SK-N-SH treated with all-trans-retinoic acid at 6 μM for 48 hours (cell line): ENCODE measurements around the gene F8.

Experiments used
- ATAC-seq: fragments of 200-7000 bp; cut with Tn5 transposase; 3 replicates; pipeline ENCODE4 v1.9.1; 2020; ENCODE audit warnings: mild to moderate bottlenecking, moderate library complexity
- ARNTL ChIP-seq: fragments of 450-650 bp; formaldehyde crosslinking; IDR thresholded peaks from 2 replicates; pipeline ENCODE4 v1.5.0; 2020; ENCODE audit warnings: low read depth, mild to moderate bottlenecking, moderate library complexity, borderline replicate concordance
- BACH2 ChIP-seq: fragments of 250-450 bp; sonication (Bioruptor Pico); IDR thresholded peaks from 2 replicates; pipeline ENCODE4 v1.9.0; 2021; ENCODE audit warnings: mild to moderate bottlenecking, borderline replicate concordance
- CREB5 ChIP-seq: fragments of 250-450 bp; sonication (Bioruptor Pico); IDR thresholded peaks from 2 replicates; pipeline ENCODE4 v1.5.1; 2020; ENCODE audit warnings: low read depth, mild to moderate bottlenecking, moderate library complexity
- CSDC2 ChIP-seq: fragments of 250-450 bp; sonication (Bioruptor Pico); IDR thresholded peaks from 2 replicates; pipeline ENCODE4 v1.5.0; 2020; ENCODE audit warnings: mild to moderate bottlenecking, moderate library complexity
- CSRNP3 ChIP-seq: fragments of 250-450 bp; sonication (Bioruptor Pico); IDR thresholded peaks from 2 replicates; pipeline ENCODE4 v1.5.1; 2021; ENCODE audit warnings: mild to moderate bottlenecking, moderate library complexity
- ESRRG ChIP-seq: fragments of 250-450 bp; sonication (Bioruptor Pico); IDR thresholded peaks from 2 replicates; pipeline ENCODE4 v1.6.1; 2021; ENCODE audit warnings: mild to moderate bottlenecking
- GLIS3 ChIP-seq: fragments of 250-450 bp; sonication (Bioruptor Pico); IDR thresholded peaks from 2 replicates; pipeline ENCODE4 v1.5.0; 2020; ENCODE audit warnings: mild to moderate bottlenecking, moderate library complexity
- ISL1 ChIP-seq: fragments of 250-450 bp; sonication (Bioruptor Pico); IDR thresholded peaks from 2 replicates; pipeline ENCODE4 v2.1.2; 2022; ENCODE audit warnings: mild to moderate bottlenecking, moderate library complexity
- OSR1 ChIP-seq: fragments of 250-450 bp; sonication (Bioruptor Pico); IDR thresholded peaks from 2 replicates; pipeline ENCODE4 v1.8.0; 2022; ENCODE audit warnings: moderate library complexity, mild to moderate bottlenecking, inconsistent platforms
- PATZ1 ChIP-seq: fragments of 250-450 bp; sonication (Bioruptor Pico); IDR thresholded peaks from 2 replicates; pipeline ENCODE4 v1.8.0; 2020; ENCODE audit warnings: mild to moderate bottlenecking, moderate library complexity, borderline replicate concordance
- POU6F1 ChIP-seq: fragments of 250-450 bp; sonication (Bioruptor Pico); IDR thresholded peaks from 2 replicates; pipeline ENCODE4 v1.8.0; 2021; ENCODE audit warnings: low read depth, mild to moderate bottlenecking, moderate library complexity, borderline replicate concordance
- PPARA ChIP-seq: fragments of 250-450 bp; sonication (Bioruptor Pico); IDR thresholded peaks from 2 replicates; pipeline ENCODE4 v1.5.0; 2020; ENCODE audit warnings: mild to moderate bottlenecking, borderline replicate concordance
- RARB ChIP-seq: fragments of 250-450 bp; sonication (Bioruptor Pico); IDR thresholded peaks from 2 replicates; pipeline ENCODE4 v1.8.0; 2021; ENCODE audit warnings: mild to moderate bottlenecking, moderate library complexity
- TCF4 ChIP-seq: fragments of 250-450 bp; sonication (Bioruptor Pico); IDR thresholded peaks from 2 replicates; pipeline ENCODE4 v1.8.0; 2021; ENCODE audit warnings: mild to moderate bottlenecking, moderate library complexity, borderline replicate concordance
- TOX ChIP-seq: fragments of 250-450 bp; sonication (Bioruptor Pico); IDR thresholded peaks from 2 replicates; pipeline ENCODE4 v1.8.0; 2021; ENCODE audit warnings: mild to moderate bottlenecking, moderate library complexity, borderline replicate concordance
- TSHZ2 ChIP-seq: fragments of 250-450 bp; sonication (Bioruptor Pico); IDR thresholded peaks from 2 replicates; pipeline ENCODE4 v1.5.0; 2020; ENCODE audit warnings: mild to moderate bottlenecking, moderate library complexity
- ZC3H10 ChIP-seq: fragments of 250-450 bp; sonication (Bioruptor Pico); IDR thresholded peaks from 2 replicates; pipeline ENCODE4 v1.5.1; 2021; ENCODE audit warnings: mild to moderate bottlenecking, moderate library complexity
- ZFP3 ChIP-seq: fragments of 250-450 bp; sonication (Bioruptor Pico); IDR thresholded peaks from 2 replicates; pipeline ENCODE4 v1.5.0; 2020; ENCODE audit warnings: mild to moderate bottlenecking, moderate library complexity
- ZFP30 ChIP-seq: fragments of 450-650 bp; formaldehyde crosslinking; IDR thresholded peaks from 2 replicates; pipeline ENCODE4 v1.5.0; 2022; ENCODE audit warnings: mild to moderate bottlenecking, moderate library complexity
- ZNF565 ChIP-seq: fragments of 450-650 bp; formaldehyde crosslinking; conservative IDR thresholded peaks from 2 replicates; pipeline ENCODE4 v1.5.0; 2020; ENCODE audit warnings: low read depth, mild to moderate bottlenecking, moderate library complexity
- ZNF70 ChIP-seq: fragments of 450-650 bp; formaldehyde crosslinking; IDR thresholded peaks from 2 replicates; pipeline ENCODE4 v1.5.0; 2020; ENCODE audit warnings: mild to moderate bottlenecking, moderate library complexity
- ZNF8 ChIP-seq: fragments of 450-650 bp; formaldehyde crosslinking; IDR thresholded peaks from 2 replicates; pipeline ENCODE4 v1.5.0; 2020; ENCODE audit warnings: mild to moderate bottlenecking, moderate library complexity

Gene F8

GRCh38 chrX:154990496-154990895 lies 32.0 kb downstream of the F8 start:
- TF ChIP-seq ZNF70 (CRISPR knock-in tag) = no peak
- TF ChIP-seq RARB (CRISPR knock-in tag) = no peak
- TF ChIP-seq ARNTL (CRISPR knock-in tag) = no peak
- TF ChIP-seq BACH2 = no peak
- TF ChIP-seq ESRRG (CRISPR knock-in tag) = no peak
- no peak for TF ChIP-seq CSRNP3 (CRISPR knock-in tag)
- TF ChIP-seq TOX (CRISPR knock-in tag) = no peak
- TF ChIP-seq ZC3H10 (CRISPR knock-in tag) = no peak
- no peak for TF ChIP-seq TSHZ2 (CRISPR knock-in tag)
- TF ChIP-seq ZNF565 (CRISPR knock-in tag) = no peak
- no peak for TF ChIP-seq CREB5 (CRISPR knock-in tag)
- no peak for TF ChIP-seq POU6F1 (CRISPR knock-in tag)
- no peak for TF ChIP-seq OSR1 (CRISPR knock-in tag)
- TF ChIP-seq CSDC2 (CRISPR knock-in tag) = no peak
- no peak for TF ChIP-seq GLIS3 (CRISPR knock-in tag)
- ATAC-seq = no peak

GRCh38 chrX:154988719-154989118 lies 33.8 kb downstream of the F8 start:
- TF ChIP-seq GLIS3 (CRISPR knock-in tag) = no peak
- TF ChIP-seq ZFP3 (CRISPR knock-in tag) = no peak
- TF ChIP-seq ZNF8 = no peak
- no peak for TF ChIP-seq ESRRG (CRISPR knock-in tag)
- no peak for TF ChIP-seq CSRNP3 (CRISPR knock-in tag)
- TF ChIP-seq CREB5 (CRISPR knock-in tag) = no peak
- TF ChIP-seq ARNTL (CRISPR knock-in tag) = no peak
- TF ChIP-seq OSR1 (CRISPR knock-in tag) = no peak
- TF ChIP-seq CSDC2 (CRISPR knock-in tag) = no peak
- no peak for ATAC-seq

GRCh38 chrX:154987940-154988339 lies 34.6 kb downstream of the F8 start:
- ATAC-seq = no peak
- TF ChIP-seq ZNF8 (no peak), ZFP3 (CRISPR knock-in tag) (no peak), CSRNP3 (CRISPR knock-in tag) (no peak), ESRRG (CRISPR knock-in tag) (no peak), RARB (CRISPR knock-in tag) (no peak), ISL1 (CRISPR knock-in tag) (no peak), PPARA (CRISPR knock-in tag) (no peak), ARNTL (CRISPR knock-in tag) (no peak), PATZ1 (CRISPR knock-in tag) (no peak), GLIS3 (CRISPR knock-in tag) (no peak), BACH2 (no peak), TCF4 (no peak), ZC3H10 (CRISPR knock-in tag) (no peak), ZFP30 (CRISPR knock-in tag) (no peak)
